OCI-LY1 (cell line): Measurements from ENCODE around the gene C15orf62.

Source experiments
- H2AFZ ChIP-seq: fragments of 200-600 bp; sonication (generic), shearing (Covaris generic); 2 replicates; pipeline ENCODE4 v1.6.0; 2014; ENCODE audit warnings: antibody characterized with exemption, mild to moderate bottlenecking, low read length
- H3F3A ChIP-seq: fragments of 200-600 bp; sonication (generic), shearing (Covaris generic); 2 replicates; pipeline ENCODE4 v1.6.0; 2014; ENCODE audit warnings: mild to moderate bottlenecking, antibody characterized with exemption, low read length, moderate library complexity; ENCODE audit not compliant: insufficient read depth
- H3K27ac ChIP-seq: fragments of 200-600 bp; sonication (generic); 2 replicates; pipeline ENCODE4 v1.5.1; 2014; ENCODE audit warnings: low read length, mixed run types, mild to moderate bottlenecking, low read depth; ENCODE audit not compliant: poor library complexity, severe bottlenecking
- H3K27me3 ChIP-seq: fragments of 200-600 bp; sonication (generic); 2 replicates; pipeline ENCODE4 v1.6.0; 2014; ENCODE audit warnings: antibody characterized with exemption, mild to moderate bottlenecking, low read length, moderate library complexity; ENCODE audit not compliant: insufficient read depth
- H3K36me3 ChIP-seq: fragments of 200-600 bp; sonication (generic); 2 replicates; pipeline ENCODE4 v1.6.1; 2014; ENCODE audit warnings: mild to moderate bottlenecking, antibody characterized with exemption, low read length, moderate library complexity, mixed read lengths; ENCODE audit not compliant: insufficient read depth
- H3K4me1 ChIP-seq: fragments of 200-600 bp; sonication (generic); 2 replicates; pipeline ENCODE4 v1.5.1; 2014; ENCODE audit warnings: mild to moderate bottlenecking, low read length, moderate library complexity; ENCODE audit not compliant: insufficient read depth, severe bottlenecking
- H3K4me2 ChIP-seq: fragments of 200-600 bp; sonication (generic), shearing (Covaris generic); 2 replicates; pipeline ENCODE4 v1.6.1; 2014; ENCODE audit warnings: low read length
- H3K4me3 ChIP-seq: fragments of 200-600 bp; sonication (generic); 2 replicates; pipeline ENCODE4 v1.5.1; 2014; ENCODE audit warnings: low read length, low read depth, mild to moderate bottlenecking, mixed read lengths; ENCODE audit not compliant: poor library complexity, severe bottlenecking
- H3K79me2 ChIP-seq: fragments of 200-600 bp; shearing (Covaris generic); 2 replicates; pipeline ENCODE4 v1.6.1; 2016; ENCODE audit warnings: mixed run types, low read length, mixed read lengths; ENCODE audit not compliant: insufficient read depth
- H3K9ac ChIP-seq: fragments of 200-600 bp; sonication (generic), shearing (Covaris generic); 2 replicates; pipeline ENCODE4 v1.6.1; 2014; ENCODE audit warnings: mild to moderate bottlenecking, low read length, mixed read lengths
- H3K9me2 ChIP-seq: fragments of 200-600 bp; sonication (generic), shearing (Covaris generic); 2 replicates; pipeline ENCODE4 v1.6.1; 2014; ENCODE audit warnings: low read depth, mild to moderate bottlenecking, low read length, mixed read lengths
- H3K9me3 ChIP-seq: fragments of 200-600 bp; shearing (Covaris generic); 2 replicates; pipeline ENCODE4 v1.6.1; 2014; ENCODE audit warnings: low read length, mixed read lengths
- H4K20me1 ChIP-seq: fragments of 200-600 bp; sonication (generic), shearing (Covaris generic); 2 replicates; pipeline ENCODE4 v1.6.0; 2016; ENCODE audit warnings: mild to moderate bottlenecking, low read length; ENCODE audit not compliant: insufficient read depth
- EZH2 ChIP-seq: fragments of 200-600 bp; sonication (generic), shearing (Covaris generic); IDR thresholded peaks from 2 replicates; pipeline ENCODE4 v1.8.0; 2017; ENCODE audit warnings: borderline replicate concordance, mixed run types, mild to moderate bottlenecking, antibody characterized with exemption, low read length, moderate library complexity, mixed read lengths
- TF ChIP-seq, protein P1 (sequence below): fragments of 200-600 bp; sonication (generic), shearing (Covaris generic); IDR thresholded peaks from 2 replicates; pipeline ENCODE4 v1.5.1; 2017; ENCODE audit warnings: mild to moderate bottlenecking, antibody characterized with exemption, low read length, moderate library complexity, mixed read lengths

Gene C15orf62

DNA sequence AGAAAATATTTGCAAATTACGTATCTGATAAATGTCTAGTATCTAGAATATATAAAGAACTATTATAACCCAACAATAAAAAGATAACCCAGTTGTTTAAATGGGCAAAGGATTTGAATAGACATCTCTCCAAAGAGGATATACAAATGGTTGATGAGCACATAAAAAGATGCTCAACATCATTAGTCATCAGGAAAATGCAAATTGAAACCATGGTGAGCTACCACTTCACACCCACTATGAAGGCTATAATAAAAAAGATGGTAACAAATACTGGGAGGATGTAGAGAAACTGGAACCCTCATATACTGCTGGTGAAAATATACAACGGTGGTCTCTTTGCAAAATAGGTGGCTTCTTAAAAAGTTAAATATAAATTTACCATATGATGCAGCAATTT lies 46.8 kb upstream of the C15orf62 start:
- no peaks in the 10 kb centered on the region for H3K79me2 ChIP-seq
- TF ChIP-seq, protein P1, sequence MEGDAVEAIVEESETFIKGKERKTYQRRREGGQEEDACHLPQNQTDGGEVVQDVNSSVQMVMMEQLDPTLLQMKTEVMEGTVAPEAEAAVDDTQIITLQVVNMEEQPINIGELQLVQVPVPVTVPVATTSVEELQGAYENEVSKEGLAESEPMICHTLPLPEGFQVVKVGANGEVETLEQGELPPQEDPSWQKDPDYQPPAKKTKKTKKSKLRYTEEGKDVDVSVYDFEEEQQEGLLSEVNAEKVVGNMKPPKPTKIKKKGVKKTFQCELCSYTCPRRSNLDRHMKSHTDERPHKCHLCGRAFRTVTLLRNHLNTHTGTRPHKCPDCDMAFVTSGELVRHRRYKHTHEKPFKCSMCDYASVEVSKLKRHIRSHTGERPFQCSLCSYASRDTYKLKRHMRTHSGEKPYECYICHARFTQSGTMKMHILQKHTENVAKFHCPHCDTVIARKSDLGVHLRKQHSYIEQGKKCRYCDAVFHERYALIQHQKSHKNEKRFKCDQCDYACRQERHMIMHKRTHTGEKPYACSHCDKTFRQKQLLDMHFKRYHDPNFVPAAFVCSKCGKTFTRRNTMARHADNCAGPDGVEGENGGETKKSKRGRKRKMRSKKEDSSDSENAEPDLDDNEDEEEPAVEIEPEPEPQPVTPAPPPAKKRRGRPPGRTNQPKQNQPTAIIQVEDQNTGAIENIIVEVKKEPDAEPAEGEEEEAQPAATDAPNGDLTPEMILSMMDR: no peak
- no peak for TF ChIP-seq EZH2
- no peak overlapping the region for H3K4me2 ChIP-seq
- no peak overlapping the region for H3K27ac ChIP-seq
- H3K36me3 ChIP-seq: peaks cover 56% of the 10 kb centered on the region
- H3F3A ChIP-seq: no peaks in the 10 kb centered on the region
- no peaks in the 10 kb centered on the region for H3K4me1 ChIP-seq
- H3K9me3 ChIP-seq: no peaks in the 10 kb centered on the region
- no peak overlapping the region for H3K4me3 ChIP-seq
- H4K20me1 ChIP-seq: no peaks in the 10 kb centered on the region
- H3K27me3 ChIP-seq: no peaks in the 10 kb centered on the region
- no peak overlapping the region for H2AFZ ChIP-seq
- H3K9ac ChIP-seq: no peak overlapping the region
- no peaks in the 10 kb centered on the region for H3K9me2 ChIP-seq

DNA sequence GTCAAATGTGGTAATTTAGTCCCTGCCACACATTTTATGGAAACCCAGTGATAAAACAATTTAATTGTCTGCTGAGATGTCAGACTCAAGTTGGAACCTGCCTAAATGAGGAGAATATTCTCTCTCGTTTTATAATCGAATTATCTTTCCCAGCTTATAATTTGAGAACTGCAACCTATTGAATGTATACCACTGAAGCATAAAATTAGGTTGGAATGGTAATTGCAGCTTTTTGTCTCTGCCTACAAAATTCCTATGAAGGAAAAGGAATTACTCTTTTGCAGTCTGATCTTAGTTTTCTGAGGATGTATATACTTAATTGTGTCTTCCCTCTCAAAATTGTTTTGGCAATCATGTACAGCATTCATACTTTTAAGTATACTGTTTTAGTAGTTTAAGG lies 45.9 kb upstream of the C15orf62 start:
- Histone ChIP-seq H3K9me2 (no peaks in the 10 kb centered on the region), H3K79me2 (no peaks in the 10 kb centered on the region), H3K4me2 (no peak overlapping the region), H3K4me3 (no peak overlapping the region), H3K36me3 (peaks cover 58% of the 10 kb centered on the region), H2AFZ (no peak overlapping the region), H3K27me3 (no peaks in the 10 kb centered on the region), H3K4me1 (no peaks in the 10 kb centered on the region), H3K9me3 (no peaks in the 10 kb centered on the region), H3F3A (no peaks in the 10 kb centered on the region), H4K20me1 (no peaks in the 10 kb centered on the region), H3K9ac (no peak overlapping the region), H3K27ac (no peak overlapping the region)
- TF ChIP-seq, protein P1: no peak
- TF ChIP-seq EZH2: no peak

DNA sequence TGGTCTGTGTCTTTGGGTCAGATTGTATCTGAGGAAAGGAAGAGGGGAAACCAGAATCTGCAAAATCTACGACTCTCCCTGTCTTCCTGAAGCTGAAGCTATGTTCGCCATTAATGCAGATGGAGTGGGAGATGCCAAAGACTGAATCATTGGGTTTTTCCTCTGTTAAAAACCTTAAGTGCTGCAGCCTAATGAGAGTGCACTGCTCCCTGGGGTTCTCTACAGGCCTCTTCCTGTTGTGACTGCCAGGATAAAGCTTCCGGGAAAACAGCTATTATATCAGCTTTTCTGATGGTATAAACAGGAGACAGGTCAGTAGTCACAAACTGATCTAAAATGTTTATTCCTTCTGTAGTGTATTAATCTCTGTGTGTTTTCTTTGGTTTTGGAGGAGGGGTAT lies 38.7 kb upstream of the C15orf62 start:
- no peak overlapping the region for H3K4me2 ChIP-seq
- H3K27me3 ChIP-seq: no peaks in the 10 kb centered on the region
- no peaks in the 10 kb centered on the region; the same call in 1 of the 2 replicates for H3F3A ChIP-seq
- no peaks in the 10 kb centered on the region for H3K79me2 ChIP-seq
- no peaks in the 10 kb centered on the region for H3K9me2 ChIP-seq
- H3K27ac ChIP-seq: no peak overlapping the region
- TF ChIP-seq, protein P1: no peak
- TF ChIP-seq EZH2: no peak
- H3K9me3 ChIP-seq: no peaks in the 10 kb centered on the region
- no peaks in the 10 kb centered on the region for H3K4me1 ChIP-seq
- no peaks in the 10 kb centered on the region for H4K20me1 ChIP-seq
- H3K36me3 ChIP-seq: peaks cover 71% of the 10 kb centered on the region
- no peak overlapping the region for H3K9ac ChIP-seq
- no peak overlapping the region for H2AFZ ChIP-seq
- no peak overlapping the region for H3K4me3 ChIP-seq
